ENCODE results near the gene RTN4R.
"Not testable (repeated sequence)": the region's sequence is repeated elsewhere in the genome, so short reads cannot be mapped to it uniquely, and the experiment has no call there.

The RTN4R gene

GRCh38 chr22:20268279-20269012 is at the start of gene RTN4R:
RTN4R (minus strand) TSS chr22:20268318; CDS start chr22:20268092, 226 bp downstream.
- DNase-seq: peak; percentile 29

DNA sequence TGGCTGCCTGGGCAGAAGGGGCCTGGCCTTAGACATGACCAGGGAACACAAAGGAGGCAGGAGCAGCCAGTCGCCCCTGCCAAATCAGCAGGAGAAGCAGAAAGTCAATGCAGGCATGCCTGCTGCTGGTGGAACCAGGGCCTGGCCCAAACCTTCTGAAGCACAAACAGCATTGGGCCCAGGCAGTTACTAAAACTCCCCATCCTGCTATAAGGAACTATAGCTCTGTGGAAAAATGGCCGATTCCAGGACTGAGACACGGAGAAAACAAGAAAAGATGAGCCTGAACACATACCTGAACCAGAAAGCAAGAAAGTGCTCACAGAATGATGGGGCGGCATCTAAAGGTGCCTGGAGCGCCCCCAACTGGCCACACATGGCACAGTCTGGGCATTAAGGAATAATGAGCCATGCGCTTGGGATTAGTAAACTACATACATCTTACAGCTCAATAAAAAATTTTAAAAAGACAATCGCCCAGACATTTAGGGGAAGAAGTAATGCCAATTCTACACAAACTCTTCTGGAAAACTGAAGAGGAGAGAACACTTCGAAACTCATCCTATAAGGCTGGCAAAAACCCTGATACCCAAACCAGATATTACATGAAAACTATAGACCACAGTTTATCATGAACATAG is 49.4 kb upstream of the RTN4R start:
- DNase-seq: not testable (repeated sequence)

DNA sequence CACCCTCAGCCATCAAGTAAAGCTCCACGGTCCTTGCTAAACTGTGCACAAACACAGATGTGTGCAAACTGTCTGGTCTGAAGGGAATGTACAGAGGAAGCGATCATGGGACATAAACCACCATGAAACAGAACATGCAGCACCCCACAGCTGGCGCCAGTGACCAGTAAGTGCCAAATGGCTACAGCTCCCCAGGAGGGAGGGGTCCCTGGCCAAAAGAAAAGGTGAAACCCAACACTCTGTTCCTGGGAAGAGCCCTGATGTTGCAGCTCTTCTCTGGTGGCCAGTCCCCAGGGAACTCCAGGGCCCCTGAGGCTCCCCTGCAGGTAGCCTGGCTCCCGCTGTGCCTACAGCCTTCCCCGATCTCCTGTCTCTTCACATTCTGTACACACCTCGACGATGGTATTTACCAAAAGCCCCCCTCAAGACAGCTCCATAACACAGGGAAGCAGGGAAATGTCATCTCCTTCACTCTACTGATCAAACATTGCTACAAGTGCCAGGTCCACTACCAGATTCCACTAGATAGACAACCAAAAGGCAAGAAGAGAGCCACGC is 48.8 kb upstream of the RTN4R start:
- no peak for DNase-seq

DNA sequence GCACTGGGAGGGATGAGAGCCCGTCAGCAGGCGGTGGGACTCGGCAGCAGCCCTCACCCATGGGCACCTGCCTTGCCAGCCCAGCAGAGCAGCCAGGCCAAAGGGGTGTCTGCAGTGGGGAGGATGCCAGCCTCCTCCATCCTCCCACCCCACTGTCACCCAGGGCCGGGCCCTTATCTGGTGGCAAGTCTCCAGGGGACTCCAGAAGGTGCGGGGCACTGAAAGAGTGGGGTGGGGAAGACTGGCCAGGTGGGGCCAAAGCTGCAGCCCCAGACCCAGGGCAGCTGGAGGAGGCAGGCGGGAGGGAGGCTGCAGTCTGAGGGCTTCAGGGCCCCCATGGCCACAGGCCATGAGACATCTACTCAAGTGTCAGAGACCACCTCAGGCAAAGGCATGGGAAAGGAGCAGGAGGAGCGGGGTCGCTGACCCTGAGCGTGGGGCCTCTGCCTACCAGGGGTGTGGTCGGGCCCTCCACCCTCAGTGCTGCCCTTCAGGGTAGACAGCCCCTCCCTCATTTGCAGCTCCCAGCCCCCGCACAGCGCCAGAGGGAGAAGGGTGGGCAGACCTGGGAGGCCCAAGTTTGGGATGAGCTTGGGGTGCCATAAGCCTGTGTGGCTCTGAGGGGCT is 48.2 kb upstream of the RTN4R start:
- DNase-seq: no peak

- no peak for DNase-seq
These were observed 47.5 kb upstream of the RTN4R start for GRCh38 chr22:20315337-20316216.

DNA sequence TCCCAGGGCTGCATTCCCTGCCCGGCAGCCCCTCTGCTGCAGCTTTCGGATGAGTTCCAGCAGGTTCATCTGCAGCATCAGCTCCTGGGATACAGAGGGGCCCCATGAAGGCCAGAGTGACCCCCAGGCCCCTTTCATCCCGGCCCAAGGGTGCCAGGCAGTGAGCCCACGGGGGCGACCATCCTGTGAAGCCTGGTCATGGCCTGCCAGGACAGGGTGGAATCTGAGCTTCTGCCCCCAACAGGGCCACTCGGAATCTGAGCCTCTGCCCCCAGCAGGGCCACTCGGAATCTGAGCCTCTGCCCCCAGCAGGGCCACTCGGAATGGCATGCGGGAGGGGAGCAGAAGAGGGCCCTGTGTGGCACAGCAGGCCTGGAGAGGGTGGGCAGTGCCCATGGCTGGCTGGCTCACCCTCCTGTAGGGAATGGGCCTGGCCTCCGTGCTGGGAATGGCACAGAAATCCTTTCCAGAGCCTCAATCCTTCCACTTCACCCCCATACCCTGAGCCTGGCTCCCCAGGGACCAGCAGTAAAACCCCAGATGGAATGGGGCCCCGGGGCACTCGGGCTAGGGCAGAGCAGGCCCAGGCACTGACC is 46.7 kb upstream of the RTN4R start:
- not testable (repeated sequence) for DNase-seq

GRCh38 chr22:20314206-20314605 is 46.1 kb upstream of the RTN4R start:
- not testable (repeated sequence) for DNase-seq

DNA sequence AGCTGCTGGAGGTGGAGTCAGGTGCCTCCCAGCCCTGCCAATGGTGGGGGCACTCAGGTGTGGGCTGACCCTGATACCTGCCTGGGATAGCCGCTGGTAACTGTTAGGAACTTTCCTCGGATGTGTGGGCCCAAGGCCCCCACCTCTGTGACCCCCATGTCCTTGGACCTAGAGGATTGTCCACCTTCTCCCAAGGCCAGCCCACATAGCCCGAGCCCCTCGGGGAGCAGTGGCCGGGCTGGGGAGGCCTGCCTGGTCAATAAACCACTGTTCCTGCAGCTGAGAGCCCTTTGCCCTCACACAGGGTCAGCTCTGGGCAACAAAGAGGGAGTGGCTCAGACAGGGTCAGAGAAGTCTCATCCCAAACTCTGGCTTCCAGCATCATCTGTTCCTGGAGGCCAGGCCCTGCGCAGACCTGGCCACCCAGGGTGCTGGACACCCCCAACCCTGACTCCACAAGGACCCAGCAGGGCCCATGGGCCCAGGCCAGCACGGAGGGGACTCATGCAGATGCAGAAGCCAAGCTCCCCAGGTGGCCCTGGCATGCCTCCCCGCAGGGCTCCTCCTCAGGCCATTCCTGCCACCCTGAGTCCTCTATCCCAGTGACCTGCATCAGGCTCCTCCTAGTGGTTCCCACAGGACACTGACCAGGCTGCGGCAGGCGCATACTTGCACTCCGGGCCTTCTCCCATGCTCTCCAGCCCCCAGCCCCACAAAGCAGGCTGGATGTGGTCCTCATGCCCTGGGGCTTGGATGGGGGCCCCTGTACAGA is 45.4 kb upstream of the RTN4R start:
- not testable (repeated sequence) for DNase-seq

GRCh38 chr22:20312396-20313191 is 44.5 kb upstream of the RTN4R start:
- DNase-seq: no peak

DNA sequence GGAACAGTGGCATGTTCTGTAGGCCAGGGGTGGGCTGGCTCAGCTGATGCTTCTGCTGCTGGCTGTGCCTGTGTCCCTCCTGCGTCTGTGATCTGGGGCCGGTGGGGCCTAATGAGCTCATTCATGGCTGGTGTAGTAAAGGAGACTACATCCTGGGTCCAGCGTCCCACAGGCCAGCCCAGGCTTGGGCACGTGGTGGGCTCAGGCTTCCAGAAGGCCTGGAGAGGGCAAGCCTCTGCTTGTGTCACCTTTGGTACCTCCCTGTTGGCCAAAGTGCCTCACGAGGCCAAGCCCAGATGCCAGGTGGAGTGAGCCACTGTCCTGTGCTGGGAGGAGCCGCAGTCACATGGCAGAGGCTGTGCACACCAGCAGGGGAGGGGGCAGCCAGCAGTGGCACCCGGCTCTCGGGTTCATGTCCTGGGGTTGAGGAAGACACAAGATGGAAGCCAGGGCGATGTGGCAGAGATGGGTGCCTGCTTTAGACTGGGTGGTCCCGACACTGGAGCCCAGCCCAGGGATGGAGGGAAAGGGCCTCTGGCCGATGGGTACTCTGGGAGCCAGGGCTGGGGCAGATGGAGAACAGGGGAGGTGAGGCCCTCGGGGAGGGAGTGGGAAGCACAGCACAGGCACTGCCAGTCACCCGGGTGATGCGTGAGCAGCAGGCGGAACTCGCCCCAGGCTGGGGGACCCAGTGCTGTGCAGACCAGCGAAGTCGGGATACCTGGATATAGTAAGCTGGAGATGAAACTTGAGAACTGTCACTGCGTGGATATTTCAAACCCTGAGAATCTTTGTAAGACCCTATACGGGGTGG is 43.3 kb upstream of the RTN4R start:
- DNase-seq: not testable (repeated sequence)

GRCh38 chr22:20310773-20311172 is 42.7 kb upstream of the RTN4R start:
- DNase-seq: not testable (repeated sequence)

GRCh38 chr22:20310180-20310579 is 42.1 kb upstream of the RTN4R start:
- DNase-seq: not testable (repeated sequence)

DNA sequence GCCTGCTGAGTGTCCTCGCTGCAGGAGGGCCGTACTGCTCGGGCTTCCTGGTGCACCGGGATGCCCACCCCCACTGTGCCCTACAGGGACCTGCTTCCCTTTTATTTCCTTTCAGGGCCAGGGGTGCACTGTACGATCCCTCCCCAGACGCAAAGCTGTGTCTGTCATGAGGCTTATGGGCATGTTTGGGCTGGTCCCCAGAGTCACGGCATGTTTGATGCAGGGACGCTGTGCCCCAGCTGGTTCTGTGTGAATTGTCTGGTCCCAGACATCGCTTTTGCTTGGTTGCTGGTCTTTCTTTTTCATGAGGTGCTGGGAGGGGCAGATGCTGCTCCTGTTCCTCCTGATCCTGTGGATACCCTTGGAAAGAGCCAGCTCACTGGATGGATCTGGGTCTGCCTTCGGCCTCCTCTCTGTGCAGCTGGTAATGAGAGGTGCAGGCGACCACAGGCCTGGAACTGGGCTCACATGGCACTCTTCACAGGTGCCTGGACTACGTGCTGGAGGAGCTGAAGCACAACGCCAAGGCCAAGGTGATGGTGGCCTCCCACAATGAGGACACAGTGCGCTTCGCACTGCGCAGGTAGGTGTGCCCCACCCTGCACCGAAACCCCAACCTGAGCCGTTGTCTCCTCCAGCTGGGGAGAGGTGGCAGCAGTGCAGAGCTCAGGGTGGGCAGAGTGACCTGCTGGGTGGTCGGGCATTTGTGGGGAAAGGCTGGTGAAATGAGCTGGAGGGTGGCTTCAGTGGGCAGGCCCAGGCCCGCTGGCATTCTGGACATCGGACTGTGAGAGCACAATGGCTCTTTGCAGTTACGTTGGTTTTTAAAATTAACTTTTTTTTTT is 40.9 kb upstream of the RTN4R start:
- DNase-seq: not testable (repeated sequence)

GRCh38 chr22:20307448-20308447 is 39.6 kb upstream of the RTN4R start:
- DNase-seq: not testable (repeated sequence)

- not testable (repeated sequence) for DNase-seq
These were observed 38.7 kb upstream of the RTN4R start for GRCh38 chr22:20306646-20307447.

- no peak for DNase-seq
These were observed 38.0 kb upstream of the RTN4R start for GRCh38 chr22:20305894-20306645.

All from fibroblast of upper back skin (primary cell).